Gastroesophageal sphincter (tissue), 4 donors: ENCODE data around the gene PPFIBP1. TPM values are rescaled to one million over a fixed set of nuclear protein-coding genes. Genes with fewer than 3 reads are reported as not detected.
"Not testable (repeated sequence)": the region's sequence is repeated elsewhere in the genome, so short reads cannot be mapped to it uniquely, and the experiment has no call there.

Experiments
- ATAC-seq: fragments of 150-250 bp; one replicate; pipeline ENCODE4 v1.9.1; 2016; ENCODE audit warnings: mild to moderate bottlenecking, moderate library complexity
- H3K27ac ChIP-seq, 4 donors: fragments of 200-600 bp; sonication (generic) in 3 of 4; 1 replicate in 3 of 4; 2 replicates in 1 of 4; pipeline ENCODE4 v1.5.1; 2016 to 2019
- H3K27me3 ChIP-seq: fragments of 200-600 bp; sonication (generic); one replicate; pipeline ENCODE4 v1.5.1; 2019
- H3K36me3 ChIP-seq, 2 donors: fragments of 200-600 bp; sonication (generic); one replicate each; pipeline ENCODE4 v1.5.1; 2019; ENCODE audit warnings: control low read depth in 1 of 2
- H3K4me1 ChIP-seq, 3 donors: fragments of 200-600 bp; sonication (generic); 1 replicate in 2 of 3; 2 replicates in 1 of 3; pipeline ENCODE4 v1.5.1; 2016 to 2019; ENCODE audit warnings: control low read depth in 2 of 3
- H3K4me3 ChIP-seq, 2 donors: fragments of 200-600 bp; sonication (generic); one replicate each; pipeline ENCODE4 v1.5.1; 2019; ENCODE audit warnings: mild to moderate bottlenecking in 1 of 2, moderate library complexity in 1 of 2
- H3K9me3 ChIP-seq, 3 donors: fragments of 200-600 bp; sonication (generic); one replicate each; pipeline ENCODE4 v1.5.1; 2017 to 2019; ENCODE audit warnings: control low read depth in 2 of 3
- CTCF ChIP-seq, 4 experiments: fragments of 200-600 bp in 2 of 4; fragments of 450-650 bp in 2 of 4; sonication (generic) in 1 of 4; IDR thresholded peaks; one replicate each; pipeline ENCODE4 v1.5.1; 2017 to 2019; ENCODE audit warnings: antibody characterized with exemption in 4 of 4, mild to moderate bottlenecking in 2 of 4, moderate library complexity in 2 of 4
- EP300 ChIP-seq: sonication (generic); formaldehyde crosslinking; IDR thresholded peaks from one replicate; pipeline ENCODE4 v1.6.1; 2017; ENCODE audit warnings: antibody characterized with exemption, mild to moderate bottlenecking
- POLR2A ChIP-seq, 2 donors: fragments of 450-650 bp; IDR thresholded peaks; one replicate each; pipeline ENCODE4 v1.6.1; 2017; ENCODE audit warnings: antibody characterized with exemption in 2 of 2, mild to moderate bottlenecking in 2 of 2, moderate library complexity in 1 of 2
- POLR2AphosphoS5 ChIP-seq: sonication (generic); formaldehyde crosslinking; IDR thresholded peaks from one replicate; pipeline ENCODE4 v1.6.1; 2017; ENCODE audit warnings: antibody characterized with exemption
- WGBS, 2 donors: methylation state at CpG; one replicate each; pipeline ENCODE4 v1.1.5; 2018; ENCODE audit warnings: low coverage in 1 of 2; 5-methylcytosine and 5-hydroxymethylcytosine counted together
- total RNA-seq, 4 donors: library from RNA; depleted of rRNA; stranded (reverse); fragments of >200 nt; gene quantifications; one replicate each; pipeline ENCODE4 v1.1.0, GENCODE V29; 2016

Gene PPFIBP1
- total RNA-seq, 4 donors from 2014 or later: 70.7 to 78.7 (median 72.5) TPM

DNA sequence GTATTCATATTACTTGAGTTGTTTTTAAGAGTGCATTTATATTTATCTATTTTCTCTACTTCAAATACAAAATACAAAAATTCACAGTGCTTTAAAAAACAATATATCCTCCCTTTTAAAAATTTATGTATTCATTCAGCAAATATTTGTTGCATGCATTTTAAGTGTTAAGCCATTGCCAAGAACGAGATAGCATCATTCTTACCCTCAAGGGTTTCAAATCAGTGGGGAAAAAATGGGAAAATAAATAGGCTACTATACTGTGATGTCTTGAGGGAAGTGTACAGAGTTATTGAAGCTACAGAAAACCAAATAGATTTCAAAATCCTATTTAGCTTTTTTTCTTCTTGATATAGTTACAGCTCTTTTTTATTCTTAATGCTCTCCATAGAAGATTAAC is 209.8 kb downstream of the PPFIBP1 start:
- H3K4me1 ChIP-seq: no peaks in the 10 kb centered on the region
- H3K4me3 ChIP-seq: no peak overlapping the region
- TF ChIP-seq POLR2A (IDR thresholded peaks at IDR 0.05) (no peak), POLR2AphosphoS5 (no peak), CTCF (IDR thresholded peaks at IDR 0.05) (no peak), EP300 (no peak)
- 89 to 95% methylated on average over 1 of the region's 1 CpG for WGBS, 2 donors
- no peak overlapping the region for H3K27ac ChIP-seq
- ATAC-seq: no peak
- H3K27me3 ChIP-seq: no peaks in the 10 kb centered on the region
- no peaks in the 10 kb centered on the region for H3K9me3 ChIP-seq
- H3K36me3 ChIP-seq: peaks cover 0 to 82% of the 10 kb centered on the region in 2 donors

DNA sequence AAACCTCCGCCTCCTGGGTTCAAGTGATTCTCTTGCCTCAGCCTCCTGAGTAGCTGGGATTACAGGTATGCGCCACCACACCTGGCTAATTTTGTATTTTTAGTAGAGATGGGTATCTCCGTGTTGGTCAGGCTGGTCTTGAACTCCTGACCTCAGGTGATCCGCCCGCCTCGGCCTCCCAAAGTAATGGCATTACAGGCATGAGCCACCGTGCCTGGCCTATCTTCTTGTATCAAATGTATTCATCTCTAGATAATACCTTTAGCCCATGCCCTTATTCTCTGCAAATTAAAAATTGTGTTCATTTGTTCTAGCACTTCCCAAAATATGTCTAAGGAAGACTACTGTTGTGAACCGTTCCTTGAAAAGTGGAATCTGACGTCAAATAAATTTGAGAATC is 210.3 kb downstream of the PPFIBP1 start:
- not testable (repeated sequence) for H3K4me3 ChIP-seq, H3K4me1 ChIP-seq, H3K9me3 ChIP-seq, ATAC-seq, H3K27ac ChIP-seq, H3K27me3 ChIP-seq
- H3K36me3 ChIP-seq: peaks cover 0 to 86% of the 10 kb centered on the region in 2 donors
- 81 to 96% methylated on average over 8 to 9 of the region's 9 CpGs for whole genome bisulfite sequencing, 2 donors

- WGBS, 2 donors: 95 to 96% methylated on average over 3 to 5 of the region's 5 CpGs
- Histone ChIP-seq H3K36me3 (peaks cover 0 to 54% of the 10 kb centered on the region in 2 donors), H3K27me3 (no peaks in the 10 kb centered on the region), H3K4me1 (peaks cover 3 to 17% (median 10%) of the 10 kb centered on the region in 3 donors), H3K9me3 (no peaks in the 10 kb centered on the region), H3K4me3 (no peak overlapping the region), H3K27ac (no peak overlapping the region)
- TF ChIP-seq EP300 (no peak), POLR2AphosphoS5 (no peak), CTCF (IDR thresholded peaks at IDR 0.05) (no peak), POLR2A (IDR thresholded peaks at IDR 0.05) (no peak)
- no peak for ATAC-seq
Observed at GRCh38 chr12:27743601-27744000, 219.6 kb downstream of the PPFIBP1 start.

Other genes with a start within 250 kb of the PPFIBP1 start
- gene BMAL2, start 191.4 kb upstream of the PPFIBP1 start, total RNA-seq: 1 to 10 TPM; 3.0 to 8.7 (median 6.0) TPM
- not detected for gene SMCO2, start 77.5 kb upstream of the PPFIBP1 start, total RNA-seq
- 1 to 10 TPM in 3 of 4 donors, under 1 TPM in 1; 0.40 to 2.5 (median 1.3) TPM for gene REP15, start 172.2 kb downstream of the PPFIBP1 start, total RNA-seq
- gene MRPS35, start 186.6 kb downstream of the PPFIBP1 start, total RNA-seq: 10 to 100 TPM; 36.6 to 52.3 (median 48.8) TPM